K562 (cell line): Measurements from ENCODE around the gene RIT1. TPM values are rescaled to one million over a fixed set of nuclear protein-coding genes. Genes with fewer than 3 reads are reported as not detected.
A peak's percentile ranks its signal among the peaks of the same experiment; 100 is the strongest.

Source experiments
- ATAC-seq: fragments of 200-7000 bp; cut with Tn5 transposase; 3 replicates; pipeline ENCODE4 v1.9.1; 2020; ENCODE audit warnings: moderate library complexity
- BruUV-seq: library from RNA; stranded (reverse); fragments of 400-500 nt; replicated peaks from 2 replicates; lab custom pipeline; 2021; lab: Mats Ljungman, UMichigan
- CTCF ChIA-PET: fragments of 300-600 bp; formaldehyde crosslinking; extraction: SDS; loops from one replicate; lab custom pipeline; 2021; ENCODE audit warnings: low intra/inter-chr PET ratio; lab: Yijun Ruan, JAX
- POLR2A ChIA-PET: fragments of 300-600, 350-650 bp; sonication (Branson Sonifier 250); formaldehyde crosslinking; extraction: SDS; loops from one replicate; lab custom pipeline; 2021; ENCODE audit warnings: antibody characterized with exemption, inconsistent platforms; lab: Yijun Ruan, JAX
- DNase-seq, 4 experiments: peaks; one replicate each; pipeline versions ENCODE4 v3.0.0 to v3.0.0-alpha.2; 2011 to 2018; ENCODE audit warnings: low spot score in 3 of 4, mixed read lengths in 3 of 4; ENCODE audit errors: extremely low read depth in 1 of 4
- FAIRE-seq: peaks from 2 replicates; lab custom pipeline; 2011; peaks lifted over from hg19 to GRCh38; lab: Jason Lieb, UNC
- H2AFZ ChIP-seq: 2 replicates; pipeline ENCODE4 v1.6.0; 2011; ENCODE audit warnings: low read depth, low read length, control low read depth, inconsistent platforms
- H3K27ac ChIP-seq: fragments of 200-600 bp; 3 replicates; pipeline ENCODE4 v1.8.0; 2011; ENCODE audit warnings: low read depth, mild to moderate bottlenecking, control low read depth, inconsistent platforms, low read length, moderate library complexity, mixed read lengths; ENCODE audit errors: extremely low read depth
- H3K27me3 ChIP-seq, 2 experiments: fragments of 300-600 bp in 1 of 2; 2 replicates in 1 of 2; 3 replicates in 1 of 2; pipeline versions ENCODE4 v1.6.0 to v1.8.0; 2011; ENCODE audit warnings: inconsistent platforms in 2 of 2, low read length in 2 of 2, mild to moderate bottlenecking in 1 of 2, mixed read lengths in 1 of 2, moderate library complexity in 1 of 2; ENCODE audit not compliant: control insufficient read depth in 2 of 2, insufficient read depth in 2 of 2
- H3K36me3 ChIP-seq: fragments of 300-600 bp; 3 replicates; pipeline ENCODE4 v1.8.0; 2011; ENCODE audit warnings: mild to moderate bottlenecking, low read length, inconsistent platforms; ENCODE audit not compliant: control insufficient read depth, insufficient read depth
- H3K4me1 ChIP-seq, 2 experiments: fragments of 200-600 bp in 1 of 2; replicated peaks in 1 of 2; 2 replicates in 1 of 2; 3 replicates in 1 of 2; pipeline versions ENCODE4 v1.5.1 to v1.8.0; 2011; ENCODE audit warnings: inconsistent platforms in 2 of 2, low read length in 2 of 2, mild to moderate bottlenecking in 1 of 2, mixed read lengths in 1 of 2, moderate library complexity in 1 of 2; ENCODE audit not compliant: control insufficient read depth in 2 of 2, insufficient read depth in 2 of 2
- H3K4me2 ChIP-seq: 2 replicates; pipeline ENCODE4 v1.6.1; 2011; ENCODE audit warnings: low read length, control low read depth, inconsistent platforms, mixed read lengths; ENCODE audit not compliant: insufficient read depth
- H3K4me3 ChIP-seq: fragments of 200-600 bp; sonication (generic), shearing (Covaris generic); 2 replicates; pipeline ENCODE4 v1.5.1; 2016; ENCODE audit warnings: control low read depth, inconsistent platforms
- H3K79me2 ChIP-seq: fragments of 200-600 bp; 3 replicates; pipeline ENCODE4 v1.8.0; 2011; ENCODE audit warnings: low read length, inconsistent platforms; ENCODE audit not compliant: control insufficient read depth, insufficient read depth
- H3K9ac ChIP-seq, 2 experiments: 2 replicates each; pipeline versions ENCODE4 v1.6.0 to v1.6.1; 2011; ENCODE audit warnings: low read depth in 2 of 2, low read length in 2 of 2, control low read depth in 1 of 2, inconsistent platforms in 1 of 2, mild to moderate bottlenecking in 1 of 2, mixed read lengths in 1 of 2; ENCODE audit not compliant: insufficient read depth in 1 of 2
- H3K9me1 ChIP-seq: one replicate; pipeline ENCODE4 v1.6.0; 2011; ENCODE audit warnings: inconsistent platforms, mild to moderate bottlenecking, low read length, moderate library complexity; ENCODE audit not compliant: control insufficient read depth, insufficient read depth
- H3K9me3 ChIP-seq: replicated peaks from 2 replicates; pipeline ENCODE4 v1.5.1; 2011; ENCODE audit warnings: low read depth, low read length, inconsistent platforms; ENCODE audit not compliant: control insufficient read depth, insufficient read depth
- H4K20me1 ChIP-seq: replicated peaks from 2 replicates; pipeline ENCODE4 v1.6.1; 2011; ENCODE audit warnings: low read length, inconsistent platforms, mixed read lengths; ENCODE audit not compliant: control insufficient read depth, insufficient read depth
- ATF7 ChIP-seq: fragments of 450-650 bp; IDR thresholded peaks from 2 replicates; pipeline ENCODE4 v1.7.1; 2014; ENCODE audit warnings: mild to moderate bottlenecking, moderate library complexity
- E2F3 ChIP-seq: fragments of 250-450 bp; sonication (Bioruptor Pico); IDR thresholded peaks from 2 replicates; pipeline ENCODE4 v1.4.0; 2020; ENCODE audit warnings: mild to moderate bottlenecking
- ERF ChIP-seq: fragments of 450-650 bp; formaldehyde crosslinking; IDR thresholded peaks from 2 replicates; pipeline ENCODE4 v1.4.0; 2020; ENCODE audit warnings: mild to moderate bottlenecking, mixed read lengths
- FOSL1 ChIP-seq: fragments of 200-800 bp; sonication (Bioruptor generic); conservative IDR thresholded peaks from 2 replicates; pipeline ENCODE4 v1.6.1; 2016; ENCODE audit warnings: missing genetic modification characterization, missing compliant biosample characterization
- HMGN3 ChIP-seq: IDR thresholded peaks from 2 replicates; pipeline ENCODE4 v1.6.1; 2011; ENCODE audit warnings: borderline replicate concordance, low read depth, mild to moderate bottlenecking, mixed read lengths, low read length; ENCODE audit not compliant: insufficient read length; ENCODE audit errors: extremely low read depth
- MAFG ChIP-seq: fragments of 450-650 bp; conservative IDR thresholded peaks from 2 replicates; pipeline ENCODE4 v1.6.1; 2016; ENCODE audit warnings: missing genetic modification characterization, missing compliant biosample characterization
- MAZ ChIP-seq, 2 experiments: fragments of 450-650 bp in 1 of 2; sonication (generic) in 1 of 2; formaldehyde crosslinking; IDR thresholded peaks in 1 of 2; conservative IDR thresholded peaks in 1 of 2; 2 replicates each; pipeline versions ENCODE4 v1.4.0 to v1.5.0; 2020; ENCODE audit warnings: mild to moderate bottlenecking in 1 of 2, missing genetic modification reagents in 1 of 2
- MCM7 ChIP-seq, 2 experiments: fragments of 450-650 bp; IDR thresholded peaks; 2 replicates each; pipeline ENCODE4 v1.6.1; 2016 to 2018
- MYBL2 ChIP-seq, 2 experiments: fragments of 450-650 bp in 1 of 2; sonication (generic) in 1 of 2; formaldehyde crosslinking in 1 of 2; IDR thresholded peaks; 2 replicates each; pipeline versions ENCODE4 v1.6.1 to v1.8.1; 2017 to 2022; ENCODE audit warnings: borderline replicate concordance in 1 of 2, inconsistent platforms in 1 of 2, low read depth in 1 of 2, mild to moderate bottlenecking in 1 of 2, missing genetic modification reagents in 1 of 2, moderate library complexity in 1 of 2
- NFE2 ChIP-seq: IDR thresholded peaks from 2 replicates; pipeline ENCODE4 v1.6.1; 2014; ENCODE audit warnings: antibody characterized with exemption, low read depth
- NR2C1 ChIP-seq, 2 experiments: fragments of 450-650 bp; IDR thresholded peaks; 2 replicates each; pipeline ENCODE4 v1.6.1; 2017; ENCODE audit warnings: mild to moderate bottlenecking in 2 of 2, antibody characterized with exemption in 1 of 2, inconsistent platforms in 1 of 2, missing compliant biosample characterization in 1 of 2, missing genetic modification characterization in 1 of 2
- SRSF9 ChIP-seq: fragments of 200-400 bp; formaldehyde crosslinking; IDR thresholded peaks from 2 replicates; pipeline ENCODE4 v1.6.1; 2017; ENCODE audit warnings: low read depth, low read length, borderline replicate concordance
- TAF15 ChIP-seq: fragments of 200-400 bp; formaldehyde crosslinking; IDR thresholded peaks from 2 replicates; pipeline ENCODE4 v1.6.1; 2017; ENCODE audit warnings: mild to moderate bottlenecking, low read depth, low read length, moderate library complexity
- TRIM25 ChIP-seq: fragments of 450-650 bp; IDR thresholded peaks from 2 replicates; pipeline ENCODE4 v1.7.0; 2016; ENCODE audit warnings: borderline replicate concordance
- ZNF584 ChIP-seq: fragments of 200-800 bp; sonication (Bioruptor generic); IDR thresholded peaks from 2 replicates; pipeline ENCODE4 v1.6.1; 2016; ENCODE audit warnings: low read depth, mild to moderate bottlenecking, missing genetic modification characterization, missing compliant biosample characterization
- WGBS: fragments of 100-300 bp; shearing (Covaris generic); methylation state at CpG from one replicate; pipeline ENCODE4 v1.1.6; 2016; ENCODE audit warnings: low coverage, mixed read lengths; ENCODE audit not compliant: insufficient coverage; ENCODE audit errors: missing lambda C conversion rate; 5-methylcytosine and 5-hydroxymethylcytosine counted together
- in situ Hi-C: fragments of 300-500 bp; cut with MboI; formaldehyde crosslinking; loops from 4 replicates; pipeline ENCODE4 v1.15.0; 2018; ENCODE audit warnings: inconsistent platforms, mixed read lengths
- intact Hi-C: fragments of 100-400 bp; cut with micrococcal nuclease; formaldehyde crosslinking; loops from 2 replicates; pipeline ENCODE4 v1.14.2; 2022
- polyA plus RNA-seq, 8 experiments: library from polyadenylated mRNA; depleted of rRNA in 4 of 8; stranded (reverse) in 5 of 8; unstranded in 3 of 8; fragments of >200 nt; fragmentation: Nextera tagmentation in 2 of 8; fragmentation: Illumina TruSeq in 1 of 8; extraction: Ambion mirVana in 2 of 8; extraction: Trizol in 1 of 8; gene quantifications; 2 replicates each; pipeline versions ENCODE4 v1.2.1 to v1.2.3, GENCODE V29; 2011 to 2014; ENCODE audit warnings: inconsistent platforms in 1 of 8, missing spikeins in 1 of 8
- total RNA-seq, 7 experiments: library from RNA; depleted of rRNA in 6 of 7; stranded (reverse); fragments of >200 nt in 6 of 7; fragmentation: Illumina TruSeq in 2 of 7; extraction: Trizol in 2 of 7; gene quantifications; 2 replicates each; pipeline versions ENCODE4 v1.2.1 to v1.2.3, GENCODE V29; 2011 to 2021; ENCODE audit warnings: low replicate concordance in 1 of 7
- TF ChIP-seq, protein P1 (sequence below): fragments of 450-650 bp; IDR thresholded peaks from 2 replicates; pipeline ENCODE4 v1.6.1; 2018; ENCODE audit warnings: mild to moderate bottlenecking, low read depth; ENCODE audit not compliant: partially characterized antibody

Gene RIT1
- total and polyA plus RNA-seq, 9 of the 15 experiments (the other 6 are each of a cell fraction or from before 2014, with no cell fraction given), result 13.5 to 57.6 (median 22.9) TPM

DNA sequence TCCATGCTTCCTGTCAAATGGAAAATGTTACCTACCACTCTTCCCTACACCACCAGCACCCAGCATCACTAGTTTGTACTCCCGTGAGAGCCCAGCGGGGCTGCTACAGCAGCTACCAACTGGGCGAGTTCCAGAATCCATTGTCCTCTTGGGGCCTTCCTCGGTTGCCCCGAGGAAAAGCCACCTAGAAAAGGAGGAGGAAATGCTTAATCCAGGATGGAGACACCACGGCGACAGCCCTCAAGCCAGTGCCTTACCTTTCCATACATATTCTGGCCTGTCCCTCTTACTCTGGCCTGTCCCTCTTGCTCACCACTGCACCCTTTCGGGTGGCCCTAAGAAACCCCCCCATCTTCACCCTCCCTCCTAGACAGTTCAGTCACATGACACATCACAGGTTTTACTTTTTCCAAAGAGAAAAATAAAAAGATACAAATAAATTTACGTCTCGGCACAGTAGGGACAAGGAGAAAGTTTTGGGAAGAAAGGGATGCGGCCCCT, 478 bp downstream of the RIT1 start (continued):
- no peak for TF ChIP-seq NR2C1 (IDR thresholded peaks at IDR 0.05)
- no peak for TF ChIP-seq NR2C1 (tag; IDR thresholded peaks at IDR 0.05)
- TF ChIP-seq MYBL2 (IDR thresholded peaks at IDR 0.05; ENCODE audit: low read depth), result no peak
- TF ChIP-seq MYBL2 (CRISPR knock-in tag; IDR thresholded peaks at IDR 0.05; ENCODE audit: borderline replicate concordance), result no peak
- TF ChIP-seq ATF7, result no peak
- peak; percentile 55; the same call in 1 of the 2 replicates for TF ChIP-seq ZNF584 (CRISPR knock-in tag)

DNA sequence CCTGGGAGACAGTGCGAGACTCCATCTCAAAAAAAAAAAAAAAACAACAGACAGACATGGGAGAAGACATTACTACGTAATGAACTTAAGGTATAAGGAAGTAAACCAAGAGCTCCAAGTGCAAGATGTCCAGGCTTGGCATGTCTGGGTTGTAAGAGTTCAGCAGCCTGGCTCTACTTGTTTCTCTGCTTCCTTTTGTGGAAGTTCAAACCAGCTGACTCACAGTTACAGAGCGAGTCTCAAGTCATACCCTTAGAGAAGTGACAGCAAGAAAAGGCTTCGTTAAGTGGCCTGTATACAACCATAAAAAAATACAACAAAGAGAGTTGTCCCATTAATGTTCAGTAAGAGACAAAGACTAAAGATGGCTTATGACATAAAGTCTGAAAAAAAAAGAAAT, 1.3 kb downstream of the RIT1 start:
- intact Hi-C loops (loop anchor here (2.0 to 5.0 kb wide), 2 partner anchors 53 to 78 kb away; partner anchors contain the start of gene GON4L), in situ Hi-C loops (no loop called here)
- peak overlapping the region; percentile 85 for H3K4me2 ChIP-seq
- peaks cover 72% of the 10 kb centered on the region for H3K36me3 ChIP-seq
- no TSS peak for BruUV-seq
- H4K20me1 ChIP-seq, result no peaks in the 10 kb centered on the region
- peak; percentile 89 for FAIRE-seq
- CTCF ChIA-PET, result interaction anchor here (0.6 kb wide), 1 partner anchor 15 kb away, joined by 3 read pairs; no protein-coding TSS in a partner anchor
- peak overlapping the region; percentile 73 for H3K27ac ChIP-seq
- H2AFZ ChIP-seq, result no peak overlapping the region
- WGBS, result 36% methylated on average over 4 of the region's 4 CpGs
- H3K27me3 ChIP-seq, result no peaks in the 10 kb centered on the region
- peak overlapping the region in 1 of 2 experiments; percentile 75; a peak in 2 of 4 replicates for H3K9ac ChIP-seq
- H3K9me3 ChIP-seq, result no peaks in the 10 kb centered on the region
- peak; percentile 35 for ATAC-seq
- POLR2A ChIA-PET, result interaction anchor here (0.6 to 5.7 kb wide), 7 partner anchors 10 to 198 kb away, joined by 3 to 36 read pairs (median 4); no protein-coding TSS in a partner anchor
- peaks cover 22% of the 10 kb centered on the region for H3K79me2 ChIP-seq
- peaks cover 3 to 7% of the 10 kb centered on the region in 2 experiments; a peak in 2 of 5 replicates for H3K4me1 ChIP-seq
- peak overlapping the region; percentile 48 for H3K4me3 ChIP-seq
- peak in 1 of 4 experiments; percentile 68 for DNase-seq
- no peaks in the 10 kb centered on the region for H3K9me1 ChIP-seq
- TF ChIP-seq FOSL1 (tag), result 0 out of 2 replicates have a peak, but pooled peaks have one; percentile 3
- TF ChIP-seq E2F3 (CRISPR knock-in tag), result no peak
- TF ChIP-seq ERF, result no peak
- no peak for TF ChIP-seq TRIM25
- no peak for TF ChIP-seq MCM7 (IDR thresholded peaks at IDR 0.05)
- no peak for TF ChIP-seq SRSF9
- TF ChIP-seq TAF15, result no peak
- peak; percentile 73 for TF ChIP-seq MAFG (tag)
- peak; percentile 90 for TF ChIP-seq NFE2
- TF ChIP-seq, protein P1, sequence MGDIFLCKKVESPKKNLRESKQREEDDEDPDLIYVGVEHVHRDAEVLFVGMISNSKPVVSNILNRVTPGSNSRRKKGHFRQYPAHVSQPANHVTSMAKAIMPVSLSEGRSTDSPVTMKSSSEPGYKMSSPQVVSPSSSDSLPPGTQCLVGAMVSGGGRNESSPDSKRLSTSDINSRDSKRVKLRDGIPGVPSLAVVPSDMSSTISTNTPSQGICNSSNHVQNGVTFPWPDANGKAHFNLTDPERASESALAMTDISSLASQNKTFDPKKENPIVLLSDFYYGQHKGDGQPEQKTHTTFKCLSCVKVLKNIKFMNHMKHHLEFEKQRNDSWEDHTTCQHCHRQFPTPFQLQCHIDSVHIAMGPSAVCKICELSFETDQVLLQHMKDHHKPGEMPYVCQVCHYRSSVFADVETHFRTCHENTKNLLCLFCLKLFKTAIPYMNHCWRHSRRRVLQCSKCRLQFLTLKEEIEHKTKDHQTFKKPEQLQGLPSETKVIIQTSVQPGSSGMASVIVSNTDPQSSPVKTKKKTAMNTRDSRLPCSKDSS, result no peak
- TF ChIP-seq MAZ (CRISPR knock-in tag; conservative IDR thresholded peaks at IDR 0.05 in 1 of 2, IDR thresholded peaks at IDR 0.05 in 1 of 2), result no peak
- no peak for TF ChIP-seq HMGN3
